Measurements from ENCODE around the gene SUMF1.

GRCh38 chr3:4343258-4343657, 123.8 kb downstream of the SUMF1 start:
- no peak for TF ChIP-seq CTCF (IDR thresholded peaks at IDR 0.05)
- no peak for TF ChIP-seq POLR2A (IDR thresholded peaks at IDR 0.05)

Data from adrenal gland (tissue), 5 donors.